ENCODE data around the gene SERPINE3.

DNA sequence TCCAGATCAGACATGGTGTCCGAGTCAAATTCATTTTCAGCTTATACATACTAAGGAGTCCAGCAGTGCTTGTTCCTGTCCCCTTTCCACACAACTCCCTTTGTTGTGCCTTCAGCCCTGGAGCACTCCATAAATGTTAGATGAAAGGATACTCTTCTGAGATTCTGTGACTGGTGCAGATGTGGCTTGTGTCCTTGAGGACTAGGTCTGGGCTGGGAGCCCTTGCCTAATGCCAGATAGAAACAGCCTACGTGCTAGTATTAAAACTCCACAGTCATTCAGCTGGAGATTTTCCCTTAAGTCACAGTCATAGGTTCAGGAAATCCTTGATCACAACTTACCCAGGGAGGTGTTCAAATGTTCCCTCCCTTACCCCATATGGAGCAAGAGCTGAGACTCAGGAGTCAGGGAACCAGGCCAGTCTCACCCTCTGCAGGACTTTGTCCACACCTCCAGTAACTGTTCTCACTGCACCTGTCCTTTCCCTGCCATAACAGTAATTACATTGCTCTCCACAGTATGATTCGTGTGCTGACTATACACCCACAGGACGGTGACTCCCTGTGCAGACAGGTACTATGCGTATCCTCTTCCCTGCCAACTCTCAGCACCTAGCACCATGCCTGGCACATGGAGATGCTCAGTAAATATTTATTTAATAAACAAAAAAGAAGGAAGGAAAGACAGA lies 15.5 kb upstream of the SERPINE3 start:
- TF ChIP-seq CTCF (conservative IDR thresholded peaks at IDR 0.05) = no peak
- no peak for TF ChIP-seq EZH2 (IDR thresholded peaks at IDR 0.05; ENCODE audit: low read depth)

Data from PC-9 (cell line).